GM23338 (cell line): ENCODE results near the gene MAPK9.

Experiments
- POLR2AphosphoS5 ChIP-seq: IDR thresholded peaks from 2 replicates; pipeline ENCODE4 v1.6.1; 2016; ENCODE audit warnings: antibody characterized with exemption, low read depth
- TF ChIP-seq, protein P1 (sequence below), 2 experiments: fragments of 200-600 bp in 1 of 2; sonication (generic) in 1 of 2; conservative IDR thresholded peaks; 2 replicates each; pipeline versions ENCODE4 v1.5.1 to v1.6.1; 2016 to 2017; ENCODE audit warnings: antibody characterized with exemption in 2 of 2, low read depth in 2 of 2, mild to moderate bottlenecking in 2 of 2, moderate library complexity in 1 of 2
- TF ChIP-seq, protein P2 (sequence below): IDR thresholded peaks from one replicate; pipeline ENCODE4 v1.6.1; 2018; ENCODE audit warnings: antibody characterized with exemption; ENCODE audit not compliant: unreplicated experiment

DNA sequence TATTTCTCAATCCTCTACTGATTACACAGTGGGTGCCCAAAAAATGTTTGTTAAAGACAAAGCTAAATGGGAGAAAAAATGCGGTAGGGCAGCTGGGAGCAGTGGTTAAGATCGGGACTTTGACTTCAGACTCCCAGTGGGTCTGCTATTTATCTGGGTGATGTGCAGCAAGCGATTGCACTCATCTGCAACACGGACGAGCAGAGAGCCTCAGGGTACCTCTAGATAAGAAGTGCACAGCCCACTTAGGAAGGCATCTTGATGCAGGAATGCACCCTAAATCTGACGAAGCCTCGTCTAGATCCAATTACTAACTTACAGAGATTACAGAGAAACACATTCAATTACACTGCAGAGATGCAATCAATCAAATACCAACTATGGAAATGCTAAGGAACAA, 4.0 kb downstream of the MAPK9 start:
- TF ChIP-seq, protein P1, sequence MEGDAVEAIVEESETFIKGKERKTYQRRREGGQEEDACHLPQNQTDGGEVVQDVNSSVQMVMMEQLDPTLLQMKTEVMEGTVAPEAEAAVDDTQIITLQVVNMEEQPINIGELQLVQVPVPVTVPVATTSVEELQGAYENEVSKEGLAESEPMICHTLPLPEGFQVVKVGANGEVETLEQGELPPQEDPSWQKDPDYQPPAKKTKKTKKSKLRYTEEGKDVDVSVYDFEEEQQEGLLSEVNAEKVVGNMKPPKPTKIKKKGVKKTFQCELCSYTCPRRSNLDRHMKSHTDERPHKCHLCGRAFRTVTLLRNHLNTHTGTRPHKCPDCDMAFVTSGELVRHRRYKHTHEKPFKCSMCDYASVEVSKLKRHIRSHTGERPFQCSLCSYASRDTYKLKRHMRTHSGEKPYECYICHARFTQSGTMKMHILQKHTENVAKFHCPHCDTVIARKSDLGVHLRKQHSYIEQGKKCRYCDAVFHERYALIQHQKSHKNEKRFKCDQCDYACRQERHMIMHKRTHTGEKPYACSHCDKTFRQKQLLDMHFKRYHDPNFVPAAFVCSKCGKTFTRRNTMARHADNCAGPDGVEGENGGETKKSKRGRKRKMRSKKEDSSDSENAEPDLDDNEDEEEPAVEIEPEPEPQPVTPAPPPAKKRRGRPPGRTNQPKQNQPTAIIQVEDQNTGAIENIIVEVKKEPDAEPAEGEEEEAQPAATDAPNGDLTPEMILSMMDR (conservative IDR thresholded peaks at IDR 0.05; ENCODE audit: low read depth in 2 of 2), result no peak
- TF ChIP-seq POLR2AphosphoS5, result no peak
- TF ChIP-seq, protein P2, sequence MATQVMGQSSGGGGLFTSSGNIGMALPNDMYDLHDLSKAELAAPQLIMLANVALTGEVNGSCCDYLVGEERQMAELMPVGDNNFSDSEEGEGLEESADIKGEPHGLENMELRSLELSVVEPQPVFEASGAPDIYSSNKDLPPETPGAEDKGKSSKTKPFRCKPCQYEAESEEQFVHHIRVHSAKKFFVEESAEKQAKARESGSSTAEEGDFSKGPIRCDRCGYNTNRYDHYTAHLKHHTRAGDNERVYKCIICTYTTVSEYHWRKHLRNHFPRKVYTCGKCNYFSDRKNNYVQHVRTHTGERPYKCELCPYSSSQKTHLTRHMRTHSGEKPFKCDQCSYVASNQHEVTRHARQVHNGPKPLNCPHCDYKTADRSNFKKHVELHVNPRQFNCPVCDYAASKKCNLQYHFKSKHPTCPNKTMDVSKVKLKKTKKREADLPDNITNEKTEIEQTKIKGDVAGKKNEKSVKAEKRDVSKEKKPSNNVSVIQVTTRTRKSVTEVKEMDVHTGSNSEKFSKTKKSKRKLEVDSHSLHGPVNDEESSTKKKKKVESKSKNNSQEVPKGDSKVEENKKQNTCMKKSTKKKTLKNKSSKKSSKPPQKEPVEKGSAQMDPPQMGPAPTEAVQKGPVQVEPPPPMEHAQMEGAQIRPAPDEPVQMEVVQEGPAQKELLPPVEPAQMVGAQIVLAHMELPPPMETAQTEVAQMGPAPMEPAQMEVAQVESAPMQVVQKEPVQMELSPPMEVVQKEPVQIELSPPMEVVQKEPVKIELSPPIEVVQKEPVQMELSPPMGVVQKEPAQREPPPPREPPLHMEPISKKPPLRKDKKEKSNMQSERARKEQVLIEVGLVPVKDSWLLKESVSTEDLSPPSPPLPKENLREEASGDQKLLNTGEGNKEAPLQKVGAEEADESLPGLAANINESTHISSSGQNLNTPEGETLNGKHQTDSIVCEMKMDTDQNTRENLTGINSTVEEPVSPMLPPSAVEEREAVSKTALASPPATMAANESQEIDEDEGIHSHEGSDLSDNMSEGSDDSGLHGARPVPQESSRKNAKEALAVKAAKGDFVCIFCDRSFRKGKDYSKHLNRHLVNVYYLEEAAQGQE, result no peak
